HG03520 (cell line): ENCODE measurements around the gene PALM2AKAP2.
"Not testable (repeated sequence)": the region's sequence is repeated elsewhere in the genome, so short reads cannot be mapped to it uniquely, and the experiment has no call there.

Experiments used
- ATAC-seq: cut with Tn5 transposase; IDR thresholded peaks from one replicate; pipeline ENCODE4 v1.9.1; 2021; ENCODE audit warnings: mild to moderate bottlenecking, moderate library complexity; ENCODE audit not compliant: unreplicated experiment

PALM2AKAP2 gene

DNA sequence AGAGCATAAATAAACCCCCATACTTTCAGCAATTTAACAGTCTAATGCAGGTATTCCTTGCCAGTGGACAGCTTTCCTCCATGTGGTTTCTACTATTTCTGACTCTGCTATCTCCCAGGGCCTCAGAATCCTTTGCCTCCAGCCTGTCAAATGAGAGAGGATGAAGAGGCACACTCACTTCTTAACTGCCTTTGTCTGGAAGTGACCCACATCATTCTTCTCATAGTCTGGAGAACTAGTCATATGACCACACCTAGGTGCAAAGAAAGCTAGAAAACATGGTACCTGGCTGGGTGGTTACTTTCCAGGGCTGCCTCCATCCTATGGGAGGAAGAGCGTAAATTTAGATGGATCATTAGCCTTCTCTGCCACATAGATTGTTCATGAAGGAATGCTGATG is 22.5 kb downstream of the PALM2AKAP2 start:
- ATAC-seq, result no peak

GRCh38 chr9:109805050-109805449 is 25.1 kb downstream of the PALM2AKAP2 start:
- no peak for ATAC-seq

- ATAC-seq, result no peak
Measured at GRCh38 chr9:109806506-109807115, 26.6 kb downstream of the PALM2AKAP2 start.

- ATAC-seq, result no peak
Measured at GRCh38 chr9:109811876-109812275, 31.9 kb downstream of the PALM2AKAP2 start.

- no peak for ATAC-seq
Measured at GRCh38 chr9:109812331-109812730, 32.3 kb downstream of the PALM2AKAP2 start.

GRCh38 chr9:109812818-109813281 is 32.9 kb downstream of the PALM2AKAP2 start:
- no peak for ATAC-seq

DNA sequence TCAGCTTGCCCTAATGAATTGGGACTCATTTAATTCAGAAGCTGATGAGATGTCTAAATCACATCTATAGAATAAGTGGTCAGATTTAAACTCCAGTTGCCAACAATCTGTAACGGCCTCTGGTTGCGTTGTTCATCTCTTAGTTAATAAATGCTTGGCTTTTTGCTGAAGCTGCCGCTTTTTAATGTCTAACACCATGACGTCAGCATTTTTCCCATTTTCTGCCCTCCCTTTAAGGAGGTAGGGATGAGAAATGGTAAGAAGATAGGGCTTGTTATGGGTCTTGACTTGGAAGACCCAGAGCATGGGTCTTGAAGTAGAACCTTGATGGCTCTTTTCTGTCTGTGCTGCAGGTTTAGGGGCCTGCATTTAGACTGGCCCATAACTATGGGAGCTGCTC is 33.3 kb downstream of the PALM2AKAP2 start:
- no peak for ATAC-seq

DNA sequence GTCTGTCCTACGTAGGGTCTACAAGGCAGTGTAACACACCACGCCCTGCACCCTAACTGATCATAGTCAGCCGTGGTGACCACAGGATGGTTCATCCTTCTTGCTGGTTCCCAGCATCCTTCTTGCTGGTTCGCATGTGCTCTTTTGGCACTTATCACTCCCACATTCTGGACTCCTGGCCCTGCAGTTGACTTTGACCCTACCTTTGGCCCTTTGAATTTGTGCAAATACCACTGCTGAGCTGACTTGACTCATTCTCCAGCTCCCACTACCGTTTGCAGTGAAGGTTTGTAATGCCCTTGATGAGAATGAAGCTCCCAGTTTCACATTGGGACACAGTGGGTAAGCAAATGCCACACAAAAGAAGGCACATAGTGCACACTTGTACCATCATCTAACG is 33.8 kb downstream of the PALM2AKAP2 start:
- ATAC-seq, result no peak

- no peak for ATAC-seq
Measured at GRCh38 chr9:109815366-109815947, 35.5 kb downstream of the PALM2AKAP2 start.

DNA sequence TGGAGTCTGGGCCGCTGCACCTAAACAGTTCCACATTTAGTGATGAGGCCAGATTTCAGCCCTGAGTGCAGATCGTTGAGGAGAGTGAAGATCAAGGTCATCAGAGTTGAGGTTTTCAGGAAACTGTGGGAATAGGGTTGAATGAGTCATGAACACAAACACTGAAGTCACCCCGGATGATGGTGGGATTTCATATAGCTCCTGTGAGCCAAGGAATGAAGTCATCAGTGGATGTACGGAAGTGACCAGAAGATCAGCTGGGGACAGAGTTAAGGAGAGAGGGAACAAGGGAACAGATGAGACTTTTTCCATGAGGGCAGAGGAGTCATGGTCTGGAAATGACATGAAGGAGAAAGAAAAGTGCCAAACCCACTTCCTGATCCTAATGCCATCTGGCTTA is 36.5 kb downstream of the PALM2AKAP2 start:
- ATAC-seq, result no peak

DNA sequence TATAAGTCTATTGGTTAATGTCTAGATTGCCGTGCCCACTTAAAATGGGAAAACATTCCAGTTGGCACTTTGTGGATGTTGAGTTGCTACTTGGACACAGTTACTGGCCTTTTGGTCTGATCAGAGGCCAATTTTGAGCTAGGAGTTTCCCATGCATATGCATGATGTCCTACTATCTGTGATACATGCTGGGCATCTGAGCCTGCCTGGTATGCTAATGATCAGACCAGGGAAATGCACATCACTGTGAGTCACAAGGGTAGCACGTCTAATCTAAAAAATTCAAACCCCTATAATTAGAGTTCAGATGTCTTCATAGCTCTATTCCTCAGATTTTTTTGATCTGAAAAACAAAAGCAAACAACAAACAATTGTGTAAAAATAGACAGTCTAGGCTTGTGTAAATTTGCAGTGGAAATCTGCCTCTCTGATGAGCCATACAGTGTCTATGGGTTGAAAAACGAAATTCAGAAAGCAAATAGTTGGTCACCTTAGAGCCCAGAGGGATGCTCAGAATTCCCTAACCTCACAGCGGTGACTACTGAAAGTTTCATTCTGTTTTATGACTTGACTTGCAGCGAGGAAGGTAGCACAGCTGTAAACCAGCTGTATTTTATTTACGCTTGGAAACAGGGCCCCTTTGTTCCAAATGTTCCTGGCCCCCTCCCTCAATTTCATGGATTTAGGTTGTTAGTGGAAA is 37.3 kb downstream of the PALM2AKAP2 start:
- ATAC-seq, result no peak

- ATAC-seq, result peak; percentile 69
Measured at GRCh38 chr9:109817846-109818472, 38.0 kb downstream of the PALM2AKAP2 start.

DNA sequence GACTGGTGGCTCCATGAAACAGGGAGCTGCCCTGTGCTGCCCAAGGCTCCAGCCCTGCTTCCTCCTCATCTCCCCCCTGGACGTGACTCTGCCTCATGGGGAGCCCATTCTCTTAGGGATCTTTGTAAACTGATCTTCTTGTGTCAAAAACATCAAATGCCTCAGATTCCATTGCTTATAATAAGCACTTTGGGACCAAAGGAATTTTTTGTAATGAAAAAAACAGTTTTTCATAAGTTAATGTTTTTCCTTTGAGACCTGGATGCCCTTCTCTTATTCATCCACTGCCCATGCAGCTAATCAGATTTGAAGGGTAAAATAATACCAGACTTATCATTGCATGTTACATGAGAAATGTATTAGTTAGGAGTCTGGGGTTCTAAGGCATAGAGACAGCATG is 41.7 kb downstream of the PALM2AKAP2 start:
- no peak for ATAC-seq

GRCh38 chr9:109825383-109825782 is 45.4 kb downstream of the PALM2AKAP2 start:
- ATAC-seq, result not testable (repeated sequence)

DNA sequence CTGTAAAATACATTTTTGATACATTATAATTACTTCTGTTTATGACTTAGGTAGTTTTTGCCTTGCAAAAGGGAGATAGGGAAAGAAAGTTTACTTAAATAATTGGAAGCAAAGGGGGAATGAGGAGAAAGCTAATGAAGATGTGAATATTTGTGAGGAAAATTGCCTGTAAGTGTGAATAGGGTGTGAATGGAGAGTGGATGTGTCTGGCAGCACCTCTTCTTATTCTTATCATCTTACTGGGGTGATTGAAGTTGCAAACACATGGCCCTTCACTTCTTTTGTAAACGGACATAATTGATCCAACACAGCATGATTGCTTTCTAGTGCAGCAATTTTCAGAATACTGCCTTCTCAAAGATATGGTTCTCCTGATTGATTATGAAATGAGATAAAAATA is 46.6 kb downstream of the PALM2AKAP2 start:
- no peak for ATAC-seq

DNA sequence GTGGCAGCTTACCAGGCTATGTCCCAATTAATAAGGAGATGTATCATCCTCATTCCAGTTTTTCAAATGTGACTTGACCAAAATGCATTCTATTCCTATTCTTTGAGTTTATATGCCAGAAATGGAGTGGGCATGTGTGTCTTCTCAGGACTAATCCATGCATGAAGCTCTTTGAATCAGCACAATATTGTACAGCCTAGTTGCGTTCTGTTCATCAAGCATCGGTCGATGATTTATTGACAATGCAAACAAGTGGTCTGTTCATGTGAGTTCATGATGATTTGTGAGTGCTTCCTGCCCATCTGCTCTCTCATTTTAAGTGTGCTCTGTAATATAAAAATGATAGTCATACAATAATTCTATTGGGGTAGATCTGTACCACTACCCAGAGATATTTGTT is 48.3 kb downstream of the PALM2AKAP2 start:
- ATAC-seq, result no peak
